ENCODE results near the gene GSG1L. TPM values are rescaled to one million over a fixed set of nuclear protein-coding genes. Genes with fewer than 3 reads are reported as not detected.
A peak's percentile ranks its signal among the peaks of the same experiment; 100 is the strongest.

The GSG1L gene
- total RNA-seq, 1 experiment from 2014 or later, result not detected

DNA sequence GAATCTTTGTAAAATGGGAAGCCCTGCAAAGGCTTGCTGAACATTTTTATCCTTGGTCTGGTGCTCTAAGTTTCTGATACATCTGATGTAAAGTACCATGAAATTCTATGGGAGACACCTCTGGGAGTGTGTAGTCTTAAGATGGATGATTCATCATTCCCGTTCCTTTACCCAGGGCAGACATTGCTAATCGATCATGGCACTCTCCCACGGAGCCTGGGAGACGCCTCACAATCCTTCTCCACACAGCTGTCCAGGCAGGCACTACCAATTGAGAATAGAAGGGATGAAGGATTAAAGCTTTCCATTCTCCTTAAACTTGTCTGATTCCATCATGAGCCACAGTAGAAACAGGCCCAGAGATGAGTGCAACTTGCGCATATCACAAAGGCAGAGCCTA, 144.8 kb downstream of the GSG1L start:
- Histone ChIP-seq H3K9me3 (ENCODE audit: low read length) (no peaks in the 10 kb centered on the region), H4K20me1 (ENCODE audit: insufficient read depth, low read depth, low read length) (no peaks in the 10 kb centered on the region), H3K4me2 (ENCODE audit: low read depth, low read length, poor library complexity, severe bottlenecking) (no peak overlapping the region), H2AFZ (ENCODE audit: low read length) (no peak overlapping the region), H3K27me3 (ENCODE audit: low read length) (no peaks in the 10 kb centered on the region), H3K27ac (ENCODE audit: low read length) (no peak overlapping the region), H3K9ac (ENCODE audit: low read length) (no peak overlapping the region), H3K4me1 (ENCODE audit: low read length) (no peaks in the 10 kb centered on the region), H3K4me3 (ENCODE audit: low read length) (no peak overlapping the region), H3K36me3 (ENCODE audit: insufficient read depth, low read length) (no peaks in the 10 kb centered on the region), H3K79me2 (ENCODE audit: low read length) (no peaks in the 10 kb centered on the region), H3K9me2 (replicated peaks; ENCODE audit: insufficient read depth, low read length) (no peaks in the 10 kb centered on the region)
- no peak for DNase-seq

DNA sequence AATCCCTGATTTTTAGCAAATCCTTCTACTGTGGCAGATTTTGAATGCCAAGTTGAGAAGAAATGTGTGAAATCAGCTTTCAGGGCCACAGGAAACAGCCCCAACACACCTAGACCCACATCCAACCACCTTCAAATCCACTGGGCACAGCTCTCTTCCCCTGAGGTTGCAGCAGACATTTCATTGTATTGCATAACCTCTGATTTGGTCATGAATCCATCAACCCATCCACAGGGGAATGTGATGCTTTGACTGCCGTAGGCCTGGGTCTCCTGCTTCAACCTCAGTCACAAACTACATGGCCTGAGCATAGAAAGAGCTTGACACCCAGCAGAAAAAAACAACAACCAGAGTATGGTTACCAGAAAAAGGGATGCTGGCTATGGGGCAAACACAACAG, 145.6 kb downstream of the GSG1L start:
- Histone ChIP-seq H3K4me3 (ENCODE audit: low read length) (no peak overlapping the region), H3K27ac (ENCODE audit: low read length) (no peak overlapping the region), H3K27me3 (ENCODE audit: low read length) (no peaks in the 10 kb centered on the region), H3K36me3 (ENCODE audit: insufficient read depth, low read length) (no peaks in the 10 kb centered on the region), H3K4me1 (ENCODE audit: low read length) (no peaks in the 10 kb centered on the region), H3K79me2 (ENCODE audit: low read length) (no peaks in the 10 kb centered on the region), H4K20me1 (ENCODE audit: insufficient read depth, low read depth, low read length) (no peaks in the 10 kb centered on the region), H2AFZ (ENCODE audit: low read length) (no peak overlapping the region), H3K9me2 (replicated peaks; ENCODE audit: insufficient read depth, low read length) (no peaks in the 10 kb centered on the region), H3K4me2 (ENCODE audit: low read depth, low read length, poor library complexity, severe bottlenecking) (no peak overlapping the region), H3K9ac (ENCODE audit: low read length) (no peak overlapping the region), H3K9me3 (ENCODE audit: low read length) (no peaks in the 10 kb centered on the region)
- DNase-seq, result no peak

DNA sequence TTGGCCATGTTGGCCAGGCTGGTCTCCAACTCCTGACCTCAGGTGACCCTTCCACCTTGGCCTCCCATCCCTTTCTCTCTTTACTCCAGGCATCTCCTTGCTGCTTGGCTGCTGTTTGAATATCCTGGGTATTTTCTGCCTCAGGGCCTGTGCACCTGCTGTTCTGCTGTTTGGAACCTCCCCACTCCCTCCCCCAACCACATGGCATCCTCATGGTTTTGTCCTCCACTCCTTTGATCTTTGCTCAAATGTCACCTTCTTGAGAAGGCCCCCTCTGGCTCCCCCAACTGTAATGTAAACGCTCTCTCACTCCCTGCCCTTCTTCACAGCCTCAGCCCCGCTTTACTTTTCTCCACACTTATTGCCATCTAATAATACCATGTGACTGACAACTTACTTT, 152.0 kb downstream of the GSG1L start:
- no peak overlapping the region for H3K4me3 ChIP-seq (ENCODE audit: low read length)
- DNase-seq, result no peak
- no peaks in the 10 kb centered on the region for H3K36me3 ChIP-seq (ENCODE audit: insufficient read depth, low read length)
- H3K9ac ChIP-seq (ENCODE audit: low read length), result no peak overlapping the region
- no peaks in the 10 kb centered on the region for H3K4me1 ChIP-seq (ENCODE audit: low read length)
- no peaks in the 10 kb centered on the region for H4K20me1 ChIP-seq (ENCODE audit: insufficient read depth, low read depth, low read length)
- H3K9me3 ChIP-seq (ENCODE audit: low read length), result no peaks in the 10 kb centered on the region
- H3K79me2 ChIP-seq (ENCODE audit: low read length), result no peaks in the 10 kb centered on the region
- no peak overlapping the region for H3K4me2 ChIP-seq (ENCODE audit: low read depth, low read length, poor library complexity, severe bottlenecking)
- H3K27me3 ChIP-seq (ENCODE audit: low read length), result no peaks in the 10 kb centered on the region
- no peak overlapping the region for H3K27ac ChIP-seq (ENCODE audit: low read length)
- H3K9me2 ChIP-seq (replicated peaks; ENCODE audit: insufficient read depth, low read length), result no peaks in the 10 kb centered on the region
- H2AFZ ChIP-seq (ENCODE audit: low read length), result no peak overlapping the region

DNA sequence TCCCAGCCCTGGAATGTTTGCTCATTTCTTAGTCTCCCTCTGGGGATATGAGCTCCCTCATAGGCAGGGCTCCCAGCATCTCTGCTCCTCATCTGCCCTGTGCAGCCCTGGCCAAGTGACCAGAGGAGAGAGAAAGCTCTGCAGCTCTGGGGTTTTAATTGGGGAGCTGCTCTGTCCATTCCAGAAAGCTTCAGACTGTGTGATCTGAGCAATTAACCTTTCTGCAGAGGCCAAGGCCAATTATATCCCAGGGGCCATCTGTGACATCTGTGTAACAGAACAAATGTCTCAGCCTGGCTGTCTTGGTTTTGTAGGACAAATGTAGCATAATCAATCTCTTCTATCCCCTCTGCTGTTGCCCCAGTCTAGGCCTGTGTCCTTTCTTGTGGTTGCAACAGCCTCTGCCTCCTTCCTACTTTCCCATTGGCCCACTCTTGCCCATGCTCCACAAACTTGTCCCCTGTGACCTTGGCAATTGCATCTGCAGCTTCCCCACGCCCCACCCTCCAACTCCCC, 156.0 kb downstream of the GSG1L start:
- Histone ChIP-seq H3K4me1 (ENCODE audit: low read length) (no peaks in the 10 kb centered on the region), H3K9ac (ENCODE audit: low read length) (no peak overlapping the region), H3K4me3 (ENCODE audit: low read length) (no peak overlapping the region), H3K4me2 (ENCODE audit: low read depth, low read length, poor library complexity, severe bottlenecking) (no peak overlapping the region), H2AFZ (ENCODE audit: low read length) (no peak overlapping the region), H3K36me3 (ENCODE audit: insufficient read depth, low read length) (no peaks in the 10 kb centered on the region), H3K9me3 (ENCODE audit: low read length) (no peaks in the 10 kb centered on the region), H4K20me1 (ENCODE audit: insufficient read depth, low read depth, low read length) (no peaks in the 10 kb centered on the region), H3K9me2 (replicated peaks; ENCODE audit: insufficient read depth, low read length) (no peaks in the 10 kb centered on the region), H3K79me2 (ENCODE audit: low read length) (no peaks in the 10 kb centered on the region), H3K27ac (ENCODE audit: low read length) (no peak overlapping the region), H3K27me3 (ENCODE audit: low read length) (no peaks in the 10 kb centered on the region)
- no peak for DNase-seq

DNA sequence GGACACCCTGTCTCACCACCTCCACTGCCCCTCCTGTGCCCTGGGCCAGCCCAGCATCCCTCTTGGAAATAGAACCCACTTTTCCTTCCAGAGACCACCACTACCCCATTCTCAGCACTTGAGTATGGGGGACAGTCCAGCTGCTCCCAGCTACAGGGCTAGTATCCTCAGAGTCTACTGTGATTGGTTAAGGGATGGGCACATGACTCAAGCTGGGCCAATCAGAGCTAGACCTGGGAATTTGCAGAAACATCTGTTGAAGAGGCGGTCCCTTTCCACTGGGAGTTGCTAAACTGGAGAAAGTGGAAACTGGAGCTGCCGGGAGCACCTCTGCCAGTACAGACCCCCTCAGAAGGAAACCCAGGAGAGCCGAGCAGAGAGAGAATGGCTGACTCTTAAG, 156.6 kb downstream of the GSG1L start:
- Histone ChIP-seq H2AFZ (ENCODE audit: low read length) (no peak overlapping the region), H3K4me1 (ENCODE audit: low read length) (no peaks in the 10 kb centered on the region), H3K79me2 (ENCODE audit: low read length) (no peaks in the 10 kb centered on the region), H3K9me3 (ENCODE audit: low read length) (no peaks in the 10 kb centered on the region), H3K9me2 (replicated peaks; ENCODE audit: insufficient read depth, low read length) (no peaks in the 10 kb centered on the region), H3K36me3 (ENCODE audit: insufficient read depth, low read length) (no peaks in the 10 kb centered on the region), H3K4me3 (ENCODE audit: low read length) (no peak overlapping the region), H3K27ac (ENCODE audit: low read length) (no peak overlapping the region), H3K9ac (ENCODE audit: low read length) (no peak overlapping the region), H4K20me1 (ENCODE audit: insufficient read depth, low read depth, low read length) (no peaks in the 10 kb centered on the region), H3K27me3 (ENCODE audit: low read length) (no peaks in the 10 kb centered on the region), H3K4me2 (ENCODE audit: low read depth, low read length, poor library complexity, severe bottlenecking) (no peak overlapping the region)
- peak; percentile 45 for DNase-seq

DNA sequence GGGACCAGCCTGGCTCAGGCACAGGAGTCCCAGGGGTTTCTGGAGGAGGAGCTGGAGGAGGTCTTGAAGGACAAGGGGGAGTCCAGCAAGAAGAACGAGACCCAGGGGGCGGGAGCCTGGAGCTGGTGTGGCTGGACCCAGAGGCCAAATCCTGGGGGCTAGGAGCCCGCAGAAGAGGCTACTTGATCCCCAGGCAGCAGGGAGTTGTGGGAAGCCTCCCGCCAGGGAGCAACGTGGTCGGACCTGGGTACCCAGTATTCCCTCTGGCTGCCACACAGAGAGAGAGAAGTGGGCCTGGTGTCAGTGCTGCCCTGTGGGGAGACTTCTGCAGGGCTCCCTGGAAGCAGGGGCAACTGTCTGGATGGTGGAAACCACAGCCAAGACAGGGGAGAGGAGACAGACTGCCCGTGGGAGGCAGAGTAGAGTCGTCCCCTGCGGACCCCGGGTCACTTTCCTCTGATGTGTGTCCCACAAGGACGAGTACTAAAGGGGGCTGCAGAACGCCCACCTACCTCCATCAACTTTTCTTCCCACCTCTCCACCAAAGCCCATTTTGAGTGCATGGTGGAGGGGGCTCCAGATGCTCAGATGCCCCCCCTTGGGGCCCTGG, 160.4 kb downstream of the GSG1L start:
- Histone ChIP-seq H3K27me3 (ENCODE audit: low read length) (no peaks in the 10 kb centered on the region), H3K4me3 (ENCODE audit: low read length) (no peak overlapping the region), H3K9ac (ENCODE audit: low read length) (no peak overlapping the region), H3K4me1 (ENCODE audit: low read length) (no peaks in the 10 kb centered on the region), H3K4me2 (ENCODE audit: low read depth, low read length, poor library complexity, severe bottlenecking) (no peak overlapping the region), H3K9me2 (replicated peaks; ENCODE audit: insufficient read depth, low read length) (no peaks in the 10 kb centered on the region), H3K36me3 (ENCODE audit: insufficient read depth, low read length) (no peaks in the 10 kb centered on the region), H3K27ac (ENCODE audit: low read length) (no peak overlapping the region), H4K20me1 (ENCODE audit: insufficient read depth, low read depth, low read length) (no peaks in the 10 kb centered on the region), H3K79me2 (ENCODE audit: low read length) (no peaks in the 10 kb centered on the region), H3K9me3 (ENCODE audit: low read length) (no peaks in the 10 kb centered on the region), H2AFZ (ENCODE audit: low read length) (no peak overlapping the region)
- DNase-seq, result no peak

DNA sequence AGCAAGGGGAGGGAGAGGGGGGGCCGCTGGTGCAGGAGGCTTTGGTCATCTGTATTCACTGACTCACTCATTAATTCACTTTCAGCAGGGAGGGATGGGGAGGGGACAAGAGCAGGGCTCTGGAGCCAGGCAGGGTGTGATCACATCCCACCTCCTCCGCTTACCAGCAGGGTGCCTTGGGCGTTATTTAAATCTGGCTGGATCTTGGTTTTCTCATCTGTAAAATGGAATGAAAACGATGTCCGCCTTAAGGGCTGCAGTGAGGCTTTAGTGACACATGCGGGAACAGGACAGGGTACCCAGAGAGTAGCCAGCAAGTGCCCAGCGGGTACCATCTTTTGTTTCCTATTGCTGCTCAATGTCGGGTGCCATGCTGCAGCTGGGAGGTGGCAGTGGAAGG, 161.0 kb downstream of the GSG1L start:
- Histone ChIP-seq H3K4me3 (ENCODE audit: low read length) (no peak overlapping the region), H3K9me3 (ENCODE audit: low read length) (no peaks in the 10 kb centered on the region), H3K4me1 (ENCODE audit: low read length) (no peaks in the 10 kb centered on the region)

DNA sequence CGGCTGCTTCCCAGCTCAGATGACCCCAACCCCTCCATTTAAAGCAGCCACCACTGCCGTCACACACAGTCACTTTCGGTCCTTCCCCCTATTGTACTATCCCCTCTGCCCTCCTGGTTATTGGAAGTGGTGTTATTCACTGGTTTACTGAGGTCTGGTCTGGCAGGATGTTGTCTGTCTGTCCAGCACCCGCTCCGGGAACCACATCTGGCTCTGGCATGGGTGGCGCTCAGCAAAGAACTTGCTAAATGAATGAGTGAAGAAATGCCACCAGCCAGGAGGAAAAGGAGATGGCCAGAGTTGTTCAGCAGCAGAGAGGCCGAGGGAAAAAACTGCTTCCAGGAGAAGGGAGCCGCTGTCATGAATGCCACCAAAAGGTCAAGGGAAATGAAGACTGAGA, 161.6 kb downstream of the GSG1L start:
- Histone ChIP-seq H2AFZ (ENCODE audit: low read length) (no peak overlapping the region), H3K27ac (ENCODE audit: low read length) (no peak overlapping the region), H3K9ac (ENCODE audit: low read length) (no peak overlapping the region), H3K4me1 (ENCODE audit: low read length) (no peaks in the 10 kb centered on the region), H3K9me3 (ENCODE audit: low read length) (no peaks in the 10 kb centered on the region), H3K79me2 (ENCODE audit: low read length) (no peaks in the 10 kb centered on the region), H3K4me2 (ENCODE audit: low read depth, low read length, poor library complexity, severe bottlenecking) (no peak overlapping the region), H3K9me2 (replicated peaks; ENCODE audit: insufficient read depth, low read length) (no peaks in the 10 kb centered on the region), H3K36me3 (ENCODE audit: insufficient read depth, low read length) (no peaks in the 10 kb centered on the region), H3K27me3 (ENCODE audit: low read length) (no peaks in the 10 kb centered on the region), H4K20me1 (ENCODE audit: insufficient read depth, low read depth, low read length) (no peaks in the 10 kb centered on the region), H3K4me3 (ENCODE audit: low read length) (no peak overlapping the region)
- DNase-seq, result no peak

More for the DNA sequence above, 161.0 kb downstream of the GSG1L start:
- Histone ChIP-seq H4K20me1 (ENCODE audit: insufficient read depth, low read depth, low read length) (no peaks in the 10 kb centered on the region), H3K27ac (ENCODE audit: low read length) (no peak overlapping the region), H2AFZ (ENCODE audit: low read length) (no peak overlapping the region), H3K36me3 (ENCODE audit: insufficient read depth, low read length) (no peaks in the 10 kb centered on the region), H3K9ac (ENCODE audit: low read length) (no peak overlapping the region), H3K9me2 (replicated peaks; ENCODE audit: insufficient read depth, low read length) (no peaks in the 10 kb centered on the region), H3K4me2 (ENCODE audit: low read depth, low read length, poor library complexity, severe bottlenecking) (no peak overlapping the region), H3K79me2 (ENCODE audit: low read length) (no peaks in the 10 kb centered on the region), H3K27me3 (ENCODE audit: low read length) (no peaks in the 10 kb centered on the region)
- no peak for DNase-seq
